Gastrocnemius medialis (tissue), 4 donors: Measurements from ENCODE around the gene GTSF1L. TPM values are rescaled to one million over a fixed set of nuclear protein-coding genes. Genes with fewer than 3 reads are reported as not detected.

ENCODE experiments used
- ATAC-seq, 2 donors: fragments of 150-250 bp; one replicate each; pipeline ENCODE4 v1.9.1; 2016
- DNase-seq, 2 donors: peaks; one replicate each; pipeline ENCODE4 v3.0.0-alpha.2; 2019
- H3K27ac ChIP-seq, 4 donors: fragments of 200-600 bp; sonication (generic); 1 replicate in 1 of 4; 2 replicates in 3 of 4; pipeline ENCODE4 v1.5.1; 2016 to 2018; ENCODE audit warnings: mild to moderate bottlenecking in 2 of 4, moderate library complexity in 1 of 4
- H3K27me3 ChIP-seq, 3 donors: fragments of 200-600 bp; sonication (generic) in 2 of 3; 1 replicate in 1 of 3; 2 replicates in 2 of 3; pipeline versions ENCODE4 v1.5.1 to v1.6.0; 2016 to 2019; ENCODE audit warnings: mild to moderate bottlenecking in 1 of 3, moderate library complexity in 1 of 3
- H3K36me3 ChIP-seq, 2 donors: fragments of 200-600 bp; sonication (generic) in 1 of 2; one replicate each; pipeline ENCODE4 v1.5.1; 2017 to 2018
- H3K4me1 ChIP-seq, 2 donors: fragments of 200-600 bp; sonication (generic) in 1 of 2; one replicate each; pipeline ENCODE4 v1.5.1; 2016 to 2017; ENCODE audit warnings: mild to moderate bottlenecking in 2 of 2
- H3K4me3 ChIP-seq, 4 donors: fragments of 200-600 bp; sonication (generic) in 3 of 4; 1 replicate in 1 of 4; 2 replicates in 3 of 4; pipeline ENCODE4 v1.5.1; 2016 to 2019; ENCODE audit warnings: mild to moderate bottlenecking in 2 of 4
- H3K9me3 ChIP-seq, 3 donors: fragments of 200-600 bp; sonication (generic) in 2 of 3; 1 replicate in 1 of 3; 2 replicates in 2 of 3; pipeline ENCODE4 v1.5.1; 2016 to 2019
- POLR2A ChIP-seq, 2 donors: fragments of 450-650 bp; IDR thresholded peaks; one replicate each; pipeline ENCODE4 v1.6.1; 2017; ENCODE audit warnings: antibody characterized with exemption in 2 of 2, mild to moderate bottlenecking in 2 of 2, moderate library complexity in 2 of 2
- in situ Hi-C, 4 donors: fragments of 200-750 bp; cut with MboI; loops; one replicate each; pipeline versions ENCODE4 v1.15.0 to v1.8.0; 2017; ENCODE audit warnings: low sequenced_read_pairs in 4 of 4
- intact Hi-C: fragments of 100-400 bp; cut with DNase I; formaldehyde crosslinking; loops from one replicate; pipeline ENCODE4 v1.15.1; 2023; ENCODE audit warnings: low total_unique reads
- total RNA-seq, 4 donors: library from RNA; depleted of rRNA; stranded (reverse); fragments of >200 nt; gene quantifications; one replicate each; pipeline versions ENCODE4 v1.1.0 to v1.2.3, GENCODE V29; 2016
- TF ChIP-seq, protein P1 (sequence below), 5 experiments: fragments of 450-650 bp in 3 of 5; fragments of 200-600 bp in 2 of 5; sonication (generic) in 2 of 5; IDR thresholded peaks in 4 of 5; conservative IDR thresholded peaks in 1 of 5; 1 replicate in 4 of 5; 2 replicates in 1 of 5; pipeline ENCODE4 v1.5.1; 2016 to 2019; ENCODE audit warnings: antibody characterized with exemption in 5 of 5, mild to moderate bottlenecking in 3 of 5, moderate library complexity in 3 of 5

Gene GTSF1L
- total RNA-seq, 4 donors from 2014 or later, result not detected

DNA sequence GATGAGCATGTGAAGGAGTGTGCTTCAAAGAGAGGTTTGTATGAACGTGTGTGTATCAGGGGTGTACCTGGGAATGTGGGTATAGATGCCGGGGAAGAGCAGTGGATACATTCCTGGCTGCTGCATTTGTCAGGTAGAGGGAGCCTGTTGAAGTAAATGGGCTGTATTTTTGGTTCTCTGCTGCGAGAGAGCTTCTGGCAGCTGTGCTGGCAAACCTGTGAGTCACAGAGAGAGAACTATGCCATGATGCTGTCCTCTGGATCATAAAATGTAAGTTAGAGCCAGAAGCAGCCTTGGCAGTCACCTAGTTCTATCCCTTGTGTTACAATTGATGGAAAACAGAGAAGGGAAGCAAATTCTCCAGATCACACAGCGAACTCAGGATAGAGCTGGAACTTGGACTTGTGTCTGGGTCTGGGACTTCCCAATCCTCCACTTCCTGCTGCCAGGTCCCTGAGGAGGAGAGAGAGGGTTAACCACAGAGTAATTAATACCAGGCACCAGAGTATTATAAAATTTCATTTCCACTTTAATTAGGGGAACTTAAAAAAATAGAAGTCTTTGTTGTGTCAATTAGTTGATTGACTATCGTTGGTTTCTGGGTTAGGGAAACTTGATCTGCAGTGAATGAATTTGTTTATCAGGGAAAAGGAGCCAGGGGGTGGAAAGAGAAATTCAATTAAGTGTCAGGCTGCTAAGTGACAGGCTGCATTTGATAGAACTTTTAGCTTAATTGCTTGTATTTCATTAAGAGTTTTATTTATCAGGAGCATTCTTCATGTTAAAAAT, 41.1 kb upstream of the GTSF1L start:
- H3K27ac ChIP-seq, result no peak overlapping the region
- TF ChIP-seq, protein P1, sequence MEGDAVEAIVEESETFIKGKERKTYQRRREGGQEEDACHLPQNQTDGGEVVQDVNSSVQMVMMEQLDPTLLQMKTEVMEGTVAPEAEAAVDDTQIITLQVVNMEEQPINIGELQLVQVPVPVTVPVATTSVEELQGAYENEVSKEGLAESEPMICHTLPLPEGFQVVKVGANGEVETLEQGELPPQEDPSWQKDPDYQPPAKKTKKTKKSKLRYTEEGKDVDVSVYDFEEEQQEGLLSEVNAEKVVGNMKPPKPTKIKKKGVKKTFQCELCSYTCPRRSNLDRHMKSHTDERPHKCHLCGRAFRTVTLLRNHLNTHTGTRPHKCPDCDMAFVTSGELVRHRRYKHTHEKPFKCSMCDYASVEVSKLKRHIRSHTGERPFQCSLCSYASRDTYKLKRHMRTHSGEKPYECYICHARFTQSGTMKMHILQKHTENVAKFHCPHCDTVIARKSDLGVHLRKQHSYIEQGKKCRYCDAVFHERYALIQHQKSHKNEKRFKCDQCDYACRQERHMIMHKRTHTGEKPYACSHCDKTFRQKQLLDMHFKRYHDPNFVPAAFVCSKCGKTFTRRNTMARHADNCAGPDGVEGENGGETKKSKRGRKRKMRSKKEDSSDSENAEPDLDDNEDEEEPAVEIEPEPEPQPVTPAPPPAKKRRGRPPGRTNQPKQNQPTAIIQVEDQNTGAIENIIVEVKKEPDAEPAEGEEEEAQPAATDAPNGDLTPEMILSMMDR (IDR thresholded peaks at IDR 0.05 in 4 of 5, conservative IDR thresholded peaks at IDR 0.05 in 1 of 5), result no peak
- TF ChIP-seq POLR2A (IDR thresholded peaks at IDR 0.05), result no peak
- intact Hi-C loops, result no loop called here

DNA sequence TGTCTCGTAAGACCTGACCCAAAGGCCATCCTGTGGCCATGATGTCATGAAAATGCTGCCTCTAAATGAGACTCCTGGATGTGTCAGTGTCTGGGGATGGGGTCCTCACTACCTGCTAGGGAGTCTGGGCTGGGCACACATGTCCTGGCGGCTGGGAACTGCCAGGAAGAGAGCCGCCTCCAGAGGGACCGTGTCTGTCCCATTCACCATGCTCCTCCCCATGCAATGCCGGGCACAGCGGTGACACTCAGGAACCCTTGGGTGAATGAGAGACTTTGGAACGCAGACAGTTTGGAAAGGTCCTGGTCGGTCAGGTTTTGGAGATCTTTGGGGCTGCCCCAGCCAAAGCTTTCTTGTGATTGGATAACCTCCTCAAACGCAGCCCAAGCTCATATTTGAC, 40.1 kb upstream of the GTSF1L start:
- ATAC-seq (no peak), DNase-seq (no peak)
- peaks cover 8 to 26% (median 12%) of the 10 kb centered on the region in 3 donors for H3K27me3 ChIP-seq
- TF ChIP-seq POLR2A (IDR thresholded peaks at IDR 0.05), result no peak
- TF ChIP-seq, protein P1 (IDR thresholded peaks at IDR 0.05 in 4 of 5, conservative IDR thresholded peaks at IDR 0.05 in 1 of 5), result no peak
- intact Hi-C loops, result no loop called here
- H3K4me3 ChIP-seq, result no peak overlapping the region
- H3K36me3 ChIP-seq, result no peaks in the 10 kb centered on the region
- in situ Hi-C loops, result no loop called here
- H3K4me1 ChIP-seq, result no peaks in the 10 kb centered on the region
- no peaks in the 10 kb centered on the region for H3K9me3 ChIP-seq
- H3K27ac ChIP-seq, result no peak overlapping the region

More for the DNA sequence above, 41.1 kb upstream of the GTSF1L start:
- H3K27me3 ChIP-seq, result peaks cover 8 to 31% (median 12%) of the 10 kb centered on the region in 3 donors
- H3K9me3 ChIP-seq, result no peaks in the 10 kb centered on the region
- DNase-seq (no peak), ATAC-seq (no peak)
- H3K36me3 ChIP-seq, result no peaks in the 10 kb centered on the region
- in situ Hi-C loops, result no loop called here
- H3K4me3 ChIP-seq, result no peak overlapping the region
- H3K4me1 ChIP-seq, result no peaks in the 10 kb centered on the region

DNA sequence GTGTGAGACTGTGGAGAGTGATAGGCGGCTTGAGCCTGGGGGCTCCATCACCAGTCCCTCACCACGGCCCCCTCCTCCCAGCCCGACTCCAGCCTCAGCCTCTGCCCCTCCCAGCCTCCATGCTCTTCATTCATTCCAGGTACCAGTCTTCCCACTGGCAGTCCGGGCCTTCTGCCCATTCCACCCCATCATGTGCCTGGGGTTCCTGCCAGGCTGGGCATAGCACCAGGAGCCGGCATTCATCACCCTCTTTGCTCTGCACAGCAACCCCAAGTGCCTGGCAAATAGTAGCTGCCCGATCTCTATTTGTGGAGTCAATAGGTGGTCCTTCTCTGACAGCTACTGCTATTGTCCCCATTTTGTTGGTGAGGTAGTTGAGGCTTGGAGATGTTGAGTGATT, 39.6 kb upstream of the GTSF1L start:
- intact Hi-C loops (no loop called here), in situ Hi-C loops (no loop called here)
- no peaks in the 10 kb centered on the region for H3K4me1 ChIP-seq
- no peak overlapping the region for H3K27ac ChIP-seq
- no peak for TF ChIP-seq POLR2A (IDR thresholded peaks at IDR 0.05)
- TF ChIP-seq, protein P1 (IDR thresholded peaks at IDR 0.05 in 4 of 5, conservative IDR thresholded peaks at IDR 0.05 in 1 of 5), result no peak
- ATAC-seq (no peak), DNase-seq (no peak)
- H3K36me3 ChIP-seq, result no peaks in the 10 kb centered on the region
- no peak overlapping the region for H3K4me3 ChIP-seq
- no peaks in the 10 kb centered on the region for H3K9me3 ChIP-seq
- peaks cover 8 to 24% (median 12%) of the 10 kb centered on the region in 3 donors for H3K27me3 ChIP-seq

DNA sequence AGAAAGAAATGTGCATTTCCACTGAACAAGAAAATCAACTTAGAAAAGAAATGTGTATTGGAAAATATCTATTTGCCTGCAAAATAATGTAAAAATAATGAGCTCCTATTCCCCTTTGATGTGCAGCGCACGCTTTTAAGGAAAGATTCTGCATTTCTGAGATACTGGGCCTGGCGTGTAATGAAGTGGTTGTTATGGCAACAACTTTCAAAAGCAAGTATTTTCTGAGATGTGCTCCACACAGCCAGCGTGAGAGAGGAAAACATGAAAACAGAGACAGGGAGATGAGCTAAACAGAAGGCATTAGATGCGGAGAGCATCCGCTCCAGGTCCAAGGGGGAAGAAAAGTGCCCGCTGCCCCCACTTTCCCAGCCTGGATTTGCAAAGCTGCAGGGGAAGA, 39.1 kb upstream of the GTSF1L start:
- H3K4me1 ChIP-seq, result no peaks in the 10 kb centered on the region
- DNase-seq, result no peak
- TF ChIP-seq POLR2A (IDR thresholded peaks at IDR 0.05), result no peak
- TF ChIP-seq, protein P1 (IDR thresholded peaks at IDR 0.05 in 4 of 5, conservative IDR thresholded peaks at IDR 0.05 in 1 of 5), result no peak
- H3K9me3 ChIP-seq, result no peaks in the 10 kb centered on the region
- H3K27ac ChIP-seq, result no peak overlapping the region
- H3K4me3 ChIP-seq, result no peak overlapping the region
- peaks cover 8 to 22% (median 12%) of the 10 kb centered on the region in 3 donors for H3K27me3 ChIP-seq
- no peaks in the 10 kb centered on the region for H3K36me3 ChIP-seq
- intact Hi-C loops (no loop called here), in situ Hi-C loops (no loop called here)
- no peak for ATAC-seq
